Heart left ventricle (tissue), 13 donors: ENCODE measurements around the gene PNKP.

Experiments
- CTCF ChIP-seq, 12 donors: fragments of 200-600 bp; sonication (generic) in 4 of 12; IDR thresholded peaks; one replicate each; pipeline versions ENCODE4 v1.5.0 to v1.8.0; 2018 to 2022; ENCODE audit warnings: antibody characterized with exemption in 12 of 12, mild to moderate bottlenecking in 5 of 12
- POLR2A ChIP-seq, 2 donors: fragments of 450-650 bp; IDR thresholded peaks; one replicate each; pipeline ENCODE4 v1.6.1; 2017; ENCODE audit warnings: antibody characterized with exemption in 2 of 2, mild to moderate bottlenecking in 2 of 2, moderate library complexity in 2 of 2
- donor health status: ischemic (EF 13 %, LVEDD 7.1; RV severe dilation, severe dysfunction).
- donor health status: DM: no; HTN: yes; CAD: no.
- donor health status: DM: no; HTN: no; CAD: no.
- donor health status: ischemic (EF 25% LVEDD 6.9; RV normal size, moderate dysfunction).
- donor health status: ischemic (EF 25% LVEDD 5.7; RV mildly dilated, moderate dysfunction).
- donor health status: ischemic (EF 35%, LVEDD 5.7; RV mildly dilated, moderate dysfunction).
- donor health status: nonischemic (EF 11% LVEDD 7.7; RV severe dilation, severe dysfunction).
- donor health status: DM: yes; HTN: yes; CAD: no.
- donor health status: PGD.
- donor health status: ischemic (EF 29% LVEDD 5.4; RV normal size, mild dysfunction).
- donor health status: nonischemic (EF 23%, LVEDD 6.1; RV moderate dilation, normal function).

DNA sequence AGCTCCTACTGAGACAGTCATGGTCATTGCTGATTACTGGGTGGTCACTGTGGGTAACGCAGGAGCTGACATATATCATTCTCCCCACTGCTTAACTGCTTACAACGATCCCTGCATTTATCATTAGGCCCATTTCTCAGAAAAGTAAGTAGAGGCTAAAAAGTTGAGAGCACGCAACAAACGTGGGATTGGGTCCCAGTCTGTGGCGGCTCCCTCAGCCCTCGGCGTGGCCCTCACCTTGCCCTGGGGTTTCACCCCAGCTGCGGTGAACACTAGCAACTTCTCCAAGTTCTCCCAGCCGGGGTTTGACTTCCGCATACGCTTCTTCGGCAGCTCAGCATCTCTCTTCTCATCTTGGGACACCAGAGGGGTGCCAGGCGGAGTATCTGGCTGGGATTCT, 2.5 kb downstream of the PNKP start:
- no peak for TF ChIP-seq POLR2A (IDR thresholded peaks at IDR 0.05)
- TF ChIP-seq CTCF (IDR thresholded peaks at IDR 0.05): no peak
